HPDE6-E6E7 (cell line): ENCODE measurements around the gene HSPB7.
"Not testable (repeated sequence)": the region's sequence is repeated elsewhere in the genome, so short reads cannot be mapped to it uniquely, and the experiment has no call there.

Experiments used
- DNase-seq: peaks from one replicate; pipeline ENCODE4 v3.0.0; 2011; ENCODE audit warnings: missing footprints; ENCODE audit errors: extremely low spot score

The HSPB7 gene

DNA sequence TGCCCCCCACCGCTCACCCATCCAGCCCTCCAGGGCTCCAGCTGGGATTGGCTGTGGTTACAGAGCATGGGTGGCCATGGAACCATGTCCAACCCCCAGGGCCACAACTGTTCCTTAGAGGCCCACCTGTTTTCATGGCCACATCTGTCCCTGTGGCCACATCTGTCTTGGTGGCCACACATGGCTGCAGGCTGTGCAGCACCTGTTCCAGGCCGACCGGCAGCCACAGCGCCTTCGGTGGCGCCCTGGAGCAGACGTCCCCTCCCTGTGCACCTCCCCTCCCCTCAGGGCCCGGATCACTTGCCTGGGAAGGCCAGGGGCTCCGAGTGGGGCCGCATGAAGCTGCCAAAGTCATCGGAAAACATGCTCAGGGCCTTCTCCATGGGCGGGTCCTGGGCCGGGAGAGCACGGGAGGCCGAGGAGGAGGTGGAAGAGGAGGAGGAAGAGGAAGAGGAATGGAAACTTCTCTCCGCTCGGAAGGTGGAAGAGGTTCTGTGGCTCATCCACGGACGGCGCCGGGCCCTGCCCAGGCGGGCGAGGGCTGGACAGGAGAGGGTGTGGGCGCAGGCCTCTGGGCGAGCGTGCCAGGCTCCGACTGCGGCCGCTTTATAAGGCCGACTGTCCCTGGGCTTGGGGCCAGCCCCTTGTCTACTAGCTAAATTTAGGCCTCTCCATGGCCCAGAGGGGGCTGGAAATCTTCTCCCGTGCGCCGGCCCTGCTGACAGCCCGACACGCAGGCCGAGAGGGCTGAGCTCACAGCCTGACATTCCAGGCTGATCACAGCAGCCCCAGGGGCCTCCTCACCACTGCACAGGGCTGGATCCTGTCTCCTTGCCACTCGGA, at the start of gene HSPB7:
TSS of gene HSPB7 (minus strand) at position 583 of the 843 bp plus-strand sequence. CDS start at position 503, 80 bp downstream.
- DNase-seq, result no peak

DNA sequence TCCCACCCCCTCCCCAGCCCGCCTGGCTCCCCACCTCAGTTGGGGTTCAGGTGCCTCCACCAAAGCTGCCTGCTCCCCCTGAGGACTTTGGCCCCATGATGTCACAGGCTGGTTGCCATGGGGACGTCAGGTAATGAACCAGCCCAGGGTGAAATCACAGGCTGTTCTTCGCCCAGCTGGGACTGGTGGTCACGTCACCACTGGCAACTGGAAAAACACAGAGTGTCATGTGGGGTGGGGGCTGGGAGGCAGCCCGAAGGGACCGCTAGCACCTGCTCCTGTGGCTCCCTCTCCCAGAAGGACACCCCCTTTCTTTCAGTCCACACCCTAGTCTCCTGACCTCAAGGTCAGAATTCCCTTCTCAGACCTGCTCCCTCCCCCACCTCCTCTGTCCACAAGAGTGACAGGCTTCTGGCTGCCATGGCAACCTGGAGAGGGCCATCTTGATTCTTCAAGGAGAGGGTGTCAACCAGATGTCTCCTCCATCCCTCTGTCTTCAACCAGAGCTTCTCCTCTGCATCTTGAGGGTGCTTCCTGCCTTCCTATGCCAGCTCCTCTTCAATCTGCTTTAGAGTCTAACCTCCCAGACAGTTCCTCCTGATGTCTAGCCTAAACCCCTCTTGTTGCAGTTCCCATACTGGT, 49.4 kb upstream of the HSPB7 start:
- DNase-seq, result peak; percentile 78

DNA sequence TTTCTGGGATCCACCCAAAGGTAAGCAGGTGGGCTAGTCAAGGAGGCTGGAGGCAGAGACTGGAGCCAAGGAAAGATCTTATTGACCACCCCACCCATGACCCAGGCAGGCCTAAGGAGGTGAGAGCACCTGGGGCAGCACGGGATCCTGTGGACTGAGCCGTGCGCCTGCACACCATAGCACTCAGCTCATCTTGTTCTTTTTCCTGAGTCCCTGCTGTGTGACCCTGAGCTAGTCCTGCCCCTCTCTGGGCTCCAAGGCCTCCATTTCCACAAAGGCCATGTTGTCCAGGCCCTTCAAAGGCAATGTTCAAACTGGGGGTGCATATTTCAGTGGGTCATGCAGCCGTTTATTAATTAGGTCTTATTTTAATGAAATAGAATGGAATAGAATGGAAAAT, 48.4 kb upstream of the HSPB7 start:
- no peak for DNase-seq

DNA sequence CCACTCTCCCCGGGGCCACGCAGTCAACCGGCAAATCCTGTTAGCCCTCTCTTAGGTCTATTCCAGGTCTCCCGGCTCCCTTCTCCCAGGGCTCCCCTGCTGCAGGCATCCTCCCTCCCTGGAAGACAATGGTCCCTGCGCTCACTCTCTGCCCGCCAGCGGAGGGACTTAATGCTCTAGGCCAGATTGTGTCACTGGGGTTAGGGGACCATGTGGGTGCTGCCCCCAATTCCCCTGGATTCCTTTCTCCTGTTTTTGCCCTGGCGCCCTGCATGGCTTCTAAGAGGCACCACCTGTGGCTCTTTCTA, 47.4 kb upstream of the HSPB7 start:
- no peak for DNase-seq

DNA sequence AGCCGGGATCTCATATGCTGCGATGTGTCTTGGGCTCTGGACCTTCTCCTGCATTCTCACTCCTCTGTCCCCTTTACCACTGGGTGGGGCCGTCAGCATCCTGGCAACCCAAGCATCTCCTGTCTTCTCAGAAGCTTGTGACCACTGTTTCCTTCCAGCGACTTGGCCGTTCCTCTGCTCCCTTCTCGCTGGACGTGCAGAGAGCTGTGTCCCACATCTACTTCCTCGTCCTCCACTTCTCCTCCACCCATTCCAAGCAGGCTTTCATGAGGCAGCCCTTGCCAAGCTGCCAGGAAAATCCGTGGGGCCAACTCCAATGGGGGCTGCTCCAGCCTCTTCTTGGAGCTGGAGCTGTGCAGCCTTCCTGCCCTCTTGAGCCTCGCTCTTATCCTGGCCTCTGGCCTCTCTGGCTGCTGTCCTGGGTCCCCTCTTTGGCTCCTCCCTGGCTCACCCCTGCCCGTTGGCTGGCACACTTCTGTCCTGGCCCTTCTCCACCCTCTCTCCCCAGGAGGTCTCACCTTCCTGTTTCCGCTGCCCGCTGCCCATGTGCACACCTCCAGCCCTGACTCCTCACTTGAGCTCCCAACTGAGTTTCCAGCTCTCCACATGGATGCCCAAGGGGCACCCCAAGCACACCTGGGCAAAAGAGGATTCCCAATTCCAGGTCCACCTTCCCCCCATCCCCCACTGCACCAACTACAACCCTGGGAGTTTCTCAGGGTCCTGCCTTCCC, 46.9 kb upstream of the HSPB7 start:
- no peak for DNase-seq

DNA sequence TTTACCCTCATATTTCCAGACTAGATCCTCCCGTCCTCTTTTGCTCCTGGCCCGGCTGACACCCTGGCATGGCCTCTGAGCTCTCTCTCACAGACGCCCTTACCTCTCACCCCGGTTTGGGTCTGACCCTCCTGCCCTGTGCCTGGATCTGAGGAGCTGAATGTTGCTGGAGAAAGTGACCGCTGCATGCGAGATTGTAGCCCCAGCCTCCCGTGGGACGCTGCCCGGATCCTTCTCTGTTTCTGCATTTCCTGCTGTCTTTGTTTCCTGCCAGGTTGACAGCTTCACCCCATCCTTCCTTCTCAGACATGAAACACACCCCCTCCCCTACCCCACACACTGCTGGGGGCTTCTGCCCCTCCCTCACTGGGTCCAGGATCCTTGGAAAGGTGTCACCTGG, 46.1 kb upstream of the HSPB7 start:
- no peak for DNase-seq

DNA sequence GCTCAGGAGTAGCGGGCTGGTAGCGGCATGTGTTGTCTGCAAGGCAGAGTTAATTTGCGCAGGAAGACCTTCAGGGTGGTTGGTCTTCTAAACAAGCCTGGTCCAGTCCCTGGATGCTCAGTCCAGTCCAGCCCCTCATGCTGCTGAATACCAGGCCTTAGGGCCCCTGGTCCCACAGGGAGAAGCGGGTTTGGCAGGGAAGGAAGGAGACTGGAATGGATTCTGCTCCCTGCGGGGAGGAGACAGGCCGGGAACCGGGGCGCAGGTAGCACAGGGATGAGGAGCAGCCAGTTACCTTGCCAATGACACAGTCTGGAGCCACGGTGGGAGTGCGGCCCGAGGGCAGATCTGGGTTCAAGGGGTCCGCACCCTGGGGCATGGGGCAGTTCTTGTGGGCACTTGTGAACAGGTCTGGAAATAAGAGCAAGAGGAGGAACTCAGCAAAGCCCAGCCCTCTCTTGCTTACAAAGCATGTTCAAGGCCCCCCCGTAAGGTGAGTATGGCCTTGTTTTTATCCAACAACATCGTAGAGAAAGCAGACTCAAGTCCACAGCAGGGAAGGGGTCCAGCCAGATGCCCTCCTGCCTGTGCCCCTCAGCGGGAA, 45.5 kb upstream of the HSPB7 start:
- no peak for DNase-seq

DNA sequence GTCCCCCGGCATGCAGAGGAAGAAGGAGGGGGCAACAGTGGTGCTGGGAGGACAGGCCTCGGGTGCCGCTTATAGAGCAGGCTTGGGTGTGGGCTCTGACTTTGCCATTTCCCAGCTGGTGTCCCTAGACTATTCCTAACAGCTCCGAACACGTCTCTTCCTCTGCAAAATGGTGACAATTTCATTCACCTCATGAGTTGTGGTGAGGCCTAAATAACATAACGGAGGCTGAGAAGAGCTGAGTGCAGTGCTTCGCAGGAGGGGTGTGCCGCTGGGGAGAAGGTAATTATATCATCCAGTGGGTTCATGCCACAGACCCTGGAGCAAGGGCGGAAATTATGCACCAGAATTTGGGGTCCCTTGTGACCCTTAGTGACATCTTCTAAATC, 44.8 kb upstream of the HSPB7 start:
- not testable (repeated sequence) for DNase-seq

DNA sequence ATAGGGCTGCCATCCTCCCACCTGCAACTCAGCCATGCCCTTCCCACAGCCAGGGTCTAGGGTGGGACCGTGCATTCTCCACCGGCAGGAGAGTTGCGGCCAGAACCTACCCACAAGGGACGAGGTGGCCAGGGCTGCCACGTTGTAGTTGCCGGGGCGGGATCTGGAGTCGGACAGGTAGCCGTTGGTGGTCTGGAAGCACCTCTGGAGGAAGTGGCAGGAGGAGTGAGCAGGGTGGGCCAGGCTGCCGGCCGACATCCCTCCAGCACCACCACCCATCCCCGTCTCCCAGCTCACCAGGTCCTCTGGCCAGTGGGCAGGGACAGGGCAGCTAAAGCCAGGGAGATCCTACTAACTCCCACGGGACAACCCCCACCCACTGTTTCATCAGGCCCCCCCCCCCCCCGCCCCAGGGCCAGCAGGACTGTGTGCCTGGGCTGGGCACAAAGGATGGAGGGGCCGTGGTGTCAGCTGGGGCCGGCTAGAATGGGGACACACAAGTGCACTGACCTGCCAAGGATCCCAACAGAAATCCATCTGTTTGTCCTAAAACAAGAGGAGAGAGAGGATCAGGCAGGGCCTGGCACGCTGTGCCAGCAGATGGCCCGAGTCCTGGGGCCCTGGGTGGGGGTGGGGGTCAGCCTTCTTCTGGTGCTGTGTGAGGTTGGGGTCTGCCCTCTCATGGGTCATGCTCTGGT, 44.3 kb upstream of the HSPB7 start:
- not testable (repeated sequence) for DNase-seq

DNA sequence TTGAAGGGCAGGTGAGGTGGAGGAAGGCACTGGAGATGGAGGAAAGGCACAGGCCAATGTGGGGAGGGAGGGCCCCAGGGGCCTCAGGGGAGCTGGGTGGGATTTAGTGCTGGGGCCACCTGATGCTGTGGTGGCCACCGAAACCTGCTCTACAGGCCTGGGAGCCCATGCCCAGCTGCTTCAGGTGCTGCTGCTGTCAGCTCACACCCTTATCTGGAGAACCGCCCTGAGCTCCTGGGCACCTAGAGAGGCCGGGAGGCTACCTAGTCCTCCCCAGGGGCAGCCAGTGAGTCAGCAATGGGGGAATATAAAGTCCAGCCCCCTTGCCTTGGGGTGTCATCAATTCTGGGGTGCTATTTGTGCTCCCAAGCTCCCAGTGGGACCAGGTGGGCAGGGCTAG, 43.4 kb upstream of the HSPB7 start:
- no peak for DNase-seq

DNA sequence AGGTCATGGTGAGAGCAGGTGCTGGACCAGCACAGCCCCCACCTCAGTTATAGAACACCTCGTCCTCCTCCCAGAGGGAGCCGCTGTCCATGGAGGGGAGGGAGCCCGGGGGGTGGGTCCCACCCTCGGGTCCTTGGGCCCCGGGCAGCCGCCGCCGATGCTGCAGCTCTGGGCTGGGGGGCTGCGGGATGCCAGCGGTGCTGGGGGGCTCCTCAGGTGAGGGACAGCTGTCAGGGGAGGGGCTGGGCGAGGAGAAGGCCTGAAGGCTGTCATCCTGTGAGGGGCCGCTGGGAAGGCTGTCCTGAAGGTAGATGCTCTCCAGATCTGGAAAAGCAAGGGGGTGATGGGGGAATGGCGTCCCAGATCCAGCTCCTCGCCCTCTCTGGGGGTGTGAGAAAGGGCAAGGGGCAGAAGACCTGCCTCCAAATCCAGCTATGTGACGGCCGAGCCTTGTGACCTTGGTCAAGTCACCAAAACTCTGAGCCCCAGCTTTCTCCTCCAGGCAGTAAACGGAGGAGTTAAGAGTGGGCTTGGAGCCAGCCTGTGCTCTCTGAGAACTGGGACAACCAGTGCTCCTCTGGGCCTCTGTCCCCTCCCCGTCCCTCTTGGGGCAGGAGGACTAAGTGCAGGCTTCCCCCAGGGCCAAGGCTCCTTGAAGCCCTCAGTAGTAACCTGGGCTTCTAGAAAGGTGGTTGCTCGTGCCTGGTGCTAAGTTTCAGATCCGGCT, 40.7 kb upstream of the HSPB7 start:
- not testable (repeated sequence) for DNase-seq

DNA sequence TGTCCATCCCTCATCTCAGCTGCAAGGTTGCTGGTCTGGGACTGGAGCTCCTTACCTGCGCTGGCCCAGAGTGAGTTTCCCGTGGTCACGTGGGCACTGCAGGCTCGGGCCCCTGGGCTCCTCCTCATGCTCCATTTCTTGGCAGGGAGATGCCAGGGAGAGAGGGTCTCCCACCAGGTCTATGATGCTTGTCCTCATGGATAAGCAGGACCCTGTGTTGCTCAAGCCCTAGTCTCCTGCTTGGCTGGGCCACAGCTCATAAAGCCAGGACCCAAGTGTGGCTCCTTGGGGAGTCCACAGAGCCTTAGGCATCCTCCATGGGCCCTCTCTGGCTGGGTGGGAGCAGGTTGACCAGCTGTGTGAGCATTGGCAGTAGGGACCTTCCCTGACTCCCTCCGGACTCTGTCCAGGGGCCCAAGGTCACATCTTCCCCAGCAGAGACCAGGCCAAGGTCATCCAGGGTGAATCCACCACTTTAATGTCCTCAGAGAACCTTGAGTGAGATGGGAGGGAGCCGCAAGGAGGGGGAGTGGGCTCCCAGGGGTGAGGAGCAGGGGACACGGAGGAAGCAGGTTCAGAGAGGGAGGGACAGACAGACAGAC, 39.6 kb upstream of the HSPB7 start:
- DNase-seq, result not testable (repeated sequence)

DNA sequence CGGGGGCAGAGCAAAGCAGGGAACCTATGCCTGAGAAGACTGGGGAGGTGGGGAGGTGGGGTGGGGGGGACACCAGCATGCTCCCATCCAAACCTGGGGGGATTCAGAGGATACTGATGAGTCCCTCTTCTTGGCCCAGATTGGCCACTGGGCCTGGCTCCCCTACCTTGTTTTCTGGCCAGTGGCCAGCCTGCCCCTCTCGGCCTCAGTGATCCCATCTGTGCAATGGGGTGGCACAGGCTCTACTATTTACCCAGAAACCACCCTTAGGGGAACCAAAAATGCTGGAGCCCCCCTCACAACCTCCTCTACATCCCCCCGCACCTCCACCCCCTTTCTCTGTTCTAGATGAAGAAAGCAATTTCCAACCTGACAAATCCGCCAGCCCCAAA, 38.7 kb upstream of the HSPB7 start:
- DNase-seq, result not testable (repeated sequence)

DNA sequence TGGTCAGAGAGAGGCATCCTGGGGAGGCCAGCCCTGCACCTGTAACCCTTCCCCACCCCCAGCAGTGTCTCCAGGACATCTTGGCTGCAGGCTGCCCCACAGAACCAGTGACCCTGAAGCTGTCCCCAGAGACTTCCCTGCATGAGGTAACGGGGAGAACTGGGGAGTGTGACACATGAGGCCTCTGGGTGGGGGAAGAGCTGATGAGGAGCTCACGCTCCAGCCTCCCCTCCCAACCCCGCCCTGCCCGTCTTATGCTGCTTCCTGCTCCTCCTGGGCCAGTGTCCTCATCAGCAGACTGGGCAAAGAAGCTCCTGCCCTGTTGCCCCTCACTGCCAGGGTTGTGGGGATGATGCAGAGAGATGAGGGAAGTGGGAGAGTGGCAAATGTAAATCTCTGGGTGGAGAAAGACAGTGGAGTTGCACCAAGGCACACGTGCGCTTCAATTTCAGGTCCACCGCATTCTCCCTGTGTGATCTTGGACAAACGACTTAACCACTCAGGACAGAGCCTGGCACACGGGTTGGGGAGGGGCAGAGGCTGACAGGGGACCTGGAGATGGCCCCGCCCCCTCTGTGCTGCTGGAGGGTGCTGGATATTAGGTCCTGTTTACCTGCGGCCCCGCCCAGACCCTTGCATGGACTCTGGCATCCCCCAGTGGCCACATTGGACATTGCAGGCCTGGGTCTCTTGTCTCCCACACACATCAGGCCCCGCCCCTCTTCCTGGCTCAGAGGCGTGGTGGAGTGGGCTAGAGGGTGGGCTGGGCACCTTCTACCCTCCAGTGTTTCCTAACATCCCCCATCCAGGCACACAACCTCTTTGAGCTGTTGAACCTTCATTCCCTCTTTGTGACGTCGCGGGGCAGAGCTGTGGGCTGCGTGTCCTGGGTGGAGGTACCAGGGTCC, 38.0 kb upstream of the HSPB7 start:
- DNase-seq, result peak; percentile 88

DNA sequence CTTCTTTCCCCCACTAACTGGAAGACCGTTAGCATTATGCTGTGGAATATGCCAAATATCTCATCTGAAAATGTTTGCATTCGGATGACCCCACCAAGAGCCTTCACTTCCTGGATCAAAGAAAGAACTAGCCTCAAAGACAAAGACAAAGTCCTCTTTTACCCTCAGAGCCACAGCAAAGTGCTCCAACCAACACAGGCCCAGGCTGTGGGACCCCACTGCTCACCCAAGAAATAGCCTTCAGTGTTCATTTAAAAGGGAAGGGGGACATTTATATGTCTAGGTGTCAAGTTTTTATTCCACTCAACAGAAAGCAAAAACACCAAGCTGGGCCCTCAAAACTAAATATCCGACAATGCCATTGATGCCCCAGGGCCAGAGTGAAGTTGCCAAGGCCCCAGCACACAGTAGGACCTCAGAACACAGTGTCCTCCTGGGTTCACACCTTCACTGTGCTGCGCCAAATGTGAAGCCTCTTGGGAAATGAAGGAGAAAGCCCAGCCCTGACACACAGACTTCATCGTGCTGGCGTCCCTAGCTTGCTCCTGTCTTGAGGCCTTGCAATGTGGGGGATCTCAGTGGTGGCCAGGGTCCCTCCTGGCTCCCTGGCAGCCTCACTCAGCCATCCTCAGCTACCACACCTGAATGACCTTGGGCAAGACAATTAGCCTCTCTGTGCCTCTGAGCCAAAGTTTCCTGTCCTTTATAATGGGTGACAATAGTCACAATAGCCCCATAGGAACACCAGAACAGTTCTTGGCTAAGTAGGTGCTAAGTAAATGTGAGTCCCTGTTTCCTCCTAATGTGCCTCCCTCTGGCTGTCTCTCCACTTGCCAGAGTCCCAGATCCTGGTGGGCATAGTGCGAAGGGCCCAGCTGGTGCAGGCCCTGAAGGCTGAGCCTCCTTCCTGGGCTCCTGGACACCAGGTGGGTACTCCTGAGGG, 37.0 kb upstream of the HSPB7 start:
- DNase-seq, result no peak

DNA sequence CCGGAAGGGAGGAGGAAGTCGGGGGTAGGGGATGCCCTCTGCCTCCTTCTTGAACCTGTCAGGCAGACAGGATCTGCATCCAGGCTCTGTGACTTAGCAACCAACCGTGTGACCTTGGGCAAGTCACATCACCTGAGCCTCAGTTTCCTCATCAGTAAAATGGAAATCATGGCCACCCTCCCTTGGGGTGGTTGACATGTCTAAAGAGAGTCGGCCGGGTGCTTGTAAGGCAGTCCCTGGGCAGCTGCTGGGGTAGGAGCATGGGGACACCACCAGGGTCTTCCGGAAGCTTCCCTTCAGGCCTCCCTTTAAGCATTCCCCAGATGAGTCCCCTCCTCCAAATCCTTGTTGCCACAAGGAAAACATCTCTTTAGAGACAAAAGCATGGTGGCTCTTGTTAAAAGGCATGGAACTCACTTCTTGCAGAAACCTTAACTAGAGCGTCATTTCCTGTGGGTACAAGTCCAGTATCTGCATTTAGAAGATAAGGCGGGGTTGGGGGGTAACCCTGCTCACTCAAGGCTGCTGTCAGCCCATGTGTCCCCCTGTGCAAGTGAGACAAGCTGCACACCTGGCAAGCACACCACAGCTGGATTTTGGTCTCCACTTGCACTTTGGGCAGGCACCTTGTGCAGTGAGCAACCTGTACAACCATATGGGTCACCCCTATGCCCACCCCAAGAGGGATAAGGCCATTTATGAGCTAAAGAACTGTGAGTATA, 36.1 kb upstream of the HSPB7 start:
- DNase-seq, result no peak

DNA sequence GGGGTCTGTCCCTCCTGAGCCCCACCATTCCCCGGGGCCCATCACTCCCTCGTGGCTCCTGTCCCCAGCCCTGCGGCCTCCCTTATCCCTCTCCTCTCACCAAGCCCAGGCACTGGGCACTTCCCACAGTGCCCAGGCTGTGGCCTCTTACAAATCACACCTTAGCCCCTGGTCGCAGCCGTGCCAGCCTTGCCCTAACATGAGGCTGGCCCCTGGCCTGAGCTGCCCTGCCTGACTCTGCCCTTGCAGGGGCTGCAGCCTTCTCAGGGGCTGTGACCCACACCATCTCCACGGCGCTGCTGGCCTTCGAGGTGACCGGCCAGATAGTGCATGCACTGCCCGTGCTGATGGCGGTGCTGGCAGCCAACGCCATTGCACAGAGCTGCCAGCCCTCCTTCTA, 34.1 kb upstream of the HSPB7 start:
- DNase-seq, result not testable (repeated sequence)

DNA sequence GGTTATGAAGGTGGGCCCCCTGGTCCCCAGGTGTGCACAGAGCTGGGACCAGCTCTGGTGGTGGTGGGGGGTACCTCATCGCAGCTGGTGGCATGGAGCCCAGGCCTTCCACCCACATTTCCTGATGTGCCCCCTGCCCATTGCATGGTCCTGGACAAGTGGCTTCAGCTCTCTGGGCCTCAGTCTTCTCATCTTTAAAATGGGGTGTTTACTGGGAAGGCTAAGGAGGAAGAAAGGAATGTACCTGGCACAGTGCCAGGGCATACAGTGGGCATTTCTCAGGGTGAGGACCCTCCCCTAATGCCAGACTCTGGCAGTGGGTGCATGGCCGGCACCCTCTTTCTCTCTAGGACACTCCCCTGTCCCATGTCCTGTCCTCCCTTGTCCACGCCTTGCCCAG, 33.2 kb upstream of the HSPB7 start:
- DNase-seq, result no peak
